DOHH2 (cell line): ENCODE measurements around the gene TSPAN32.
"Not testable (repeated sequence)": the region's sequence is repeated elsewhere in the genome, so short reads cannot be mapped to it uniquely, and the experiment has no call there.

ENCODE experiments used
- H3F3A ChIP-seq: fragments of 200-600 bp; sonication (generic), shearing (Covaris generic); 2 replicates; pipeline ENCODE4 v1.6.0; 2016; ENCODE audit warnings: antibody characterized with exemption, mild to moderate bottlenecking; ENCODE audit not compliant: control insufficient read depth, insufficient read depth
- H3K27ac ChIP-seq: fragments of 200-600 bp; sonication (generic); 2 replicates; pipeline ENCODE4 v1.5.1; 2014; ENCODE audit warnings: low read depth, mild to moderate bottlenecking, low read length, moderate library complexity
- H3K27me3 ChIP-seq: fragments of 200-600 bp; sonication (generic); 2 replicates; pipeline ENCODE4 v1.6.1; 2014; ENCODE audit warnings: mild to moderate bottlenecking, low read length, mixed read lengths; ENCODE audit not compliant: control insufficient read depth
- H3K36me3 ChIP-seq: fragments of 200-600 bp; sonication (generic); 2 replicates; pipeline ENCODE4 v1.6.1; 2014; ENCODE audit warnings: mild to moderate bottlenecking, low read length, moderate library complexity, mixed read lengths; ENCODE audit not compliant: control insufficient read depth
- H3K4me1 ChIP-seq: fragments of 200-600 bp; sonication (generic); 2 replicates; pipeline ENCODE4 v1.6.1; 2014; ENCODE audit warnings: mild to moderate bottlenecking, low read length, mixed read lengths; ENCODE audit not compliant: control insufficient read depth
- H3K4me2 ChIP-seq: fragments of 200-600 bp; sonication (generic); 2 replicates; pipeline ENCODE4 v1.6.0; 2014; ENCODE audit warnings: mild to moderate bottlenecking, low read length, moderate library complexity
- H3K4me3 ChIP-seq: fragments of 200-600 bp; sonication (generic); 2 replicates; pipeline ENCODE4 v1.5.1; 2014; ENCODE audit warnings: mild to moderate bottlenecking, low read length, mixed read lengths
- H3K79me2 ChIP-seq: fragments of 200-600 bp; sonication (generic); 2 replicates; pipeline ENCODE4 v1.6.1; 2014; ENCODE audit warnings: mild to moderate bottlenecking, low read length, mixed read lengths; ENCODE audit not compliant: control insufficient read depth
- H3K9me2 ChIP-seq: fragments of 200-600 bp; sonication (generic); replicated peaks from 2 replicates; pipeline ENCODE4 v1.6.1; 2014; ENCODE audit warnings: mild to moderate bottlenecking, low read length, mixed read lengths; ENCODE audit not compliant: control insufficient read depth
- H3K9me3 ChIP-seq: fragments of 200-600 bp; sonication (generic); 2 replicates; pipeline ENCODE4 v1.6.1; 2014; ENCODE audit warnings: antibody characterized with exemption, low read length, mixed read lengths; ENCODE audit not compliant: control insufficient read depth, insufficient read depth
- H4K20me1 ChIP-seq: fragments of 200-600 bp; sonication (generic); 2 replicates; pipeline ENCODE4 v1.6.0; 2014; ENCODE audit warnings: low read depth, mild to moderate bottlenecking, antibody characterized with exemption, low read length, moderate library complexity; ENCODE audit not compliant: control insufficient read depth, insufficient read depth
- CTCF ChIP-seq: fragments of 200-600 bp; sonication (generic); IDR thresholded peaks from one replicate; pipeline ENCODE4 v1.5.1; 2014; ENCODE audit warnings: antibody characterized with exemption, mild to moderate bottlenecking, low read depth, low read length; ENCODE audit not compliant: poor library complexity, severe bottlenecking
- EZH2phosphoT487 ChIP-seq: fragments of 200-600 bp; sonication (generic); IDR thresholded peaks from 2 replicates; pipeline ENCODE4 v1.6.1; 2017; ENCODE audit warnings: borderline replicate concordance, mild to moderate bottlenecking, antibody characterized with exemption, low read length, moderate library complexity, mixed read lengths

TSPAN32 gene

GRCh38 chr11:2280208-2280607 lies 21.6 kb upstream of the TSPAN32 start:
- Histone ChIP-seq H3K9me3 (no peaks in the 10 kb centered on the region), H3K9me2 (no peaks in the 10 kb centered on the region), H3K27ac (no peak overlapping the region), H3K4me3 (no peak overlapping the region), H3K4me2 (no peak overlapping the region), H3F3A (no peaks in the 10 kb centered on the region), H3K4me1 (no peaks in the 10 kb centered on the region), H3K36me3 (no peaks in the 10 kb centered on the region), H3K27me3 (peaks cover 25% of the 10 kb centered on the region), H3K79me2 (no peaks in the 10 kb centered on the region), H4K20me1 (no peaks in the 10 kb centered on the region)
- TF ChIP-seq EZH2phosphoT487: no peak
- no peak for TF ChIP-seq CTCF

GRCh38 chr11:2286350-2286749 lies 15.5 kb upstream of the TSPAN32 start:
- not testable (repeated sequence) for H3K9me2 ChIP-seq, H3K79me2 ChIP-seq, H3K27ac ChIP-seq, H3K27me3 ChIP-seq, H3K4me3 ChIP-seq, H3F3A ChIP-seq, H3K36me3 ChIP-seq, H3K9me3 ChIP-seq, H4K20me1 ChIP-seq, H3K4me1 ChIP-seq, H3K4me2 ChIP-seq

GRCh38 chr11:2287091-2287490 lies 14.7 kb upstream of the TSPAN32 start:
- Histone ChIP-seq H3K4me3 (no peak overlapping the region), H3F3A (no peaks in the 10 kb centered on the region), H3K27me3 (peaks cover 3% of the 10 kb centered on the region; the same call in 1 of the 2 replicates), H3K4me1 (no peaks in the 10 kb centered on the region), H3K9me3 (no peaks in the 10 kb centered on the region), H3K36me3 (no peaks in the 10 kb centered on the region), H3K27ac (no peak overlapping the region), H4K20me1 (no peaks in the 10 kb centered on the region), H3K9me2 (no peaks in the 10 kb centered on the region), H3K4me2 (no peak overlapping the region), H3K79me2 (no peaks in the 10 kb centered on the region)
- TF ChIP-seq CTCF (no peak), EZH2phosphoT487 (no peak)

- Histone ChIP-seq H3K79me2 (no peaks in the 10 kb centered on the region), H3K36me3 (no peaks in the 10 kb centered on the region), H3K4me3 (no peak overlapping the region), H3K9me3 (no peaks in the 10 kb centered on the region), H3K27ac (no peak overlapping the region), H3K9me2 (no peaks in the 10 kb centered on the region), H4K20me1 (no peaks in the 10 kb centered on the region), H3K4me2 (no peak overlapping the region), H3K27me3 (no peaks in the 10 kb centered on the region), H3K4me1 (no peaks in the 10 kb centered on the region), H3F3A (no peaks in the 10 kb centered on the region)
- TF ChIP-seq CTCF: no peak
- TF ChIP-seq EZH2phosphoT487: no peak
Measured at GRCh38 chr11:2289350-2289749, 12.5 kb upstream of the TSPAN32 start.
